GM23248 (cell line): ENCODE data around the gene ZP4. TPM values are rescaled to one million over a fixed set of nuclear protein-coding genes. Genes with fewer than 3 reads are reported as not detected.
"Not testable (repeated sequence)": the region's sequence is repeated elsewhere in the genome, so short reads cannot be mapped to it uniquely, and the experiment has no call there.

Source experiments
- DNase-seq: peaks from one replicate; pipeline ENCODE4 v3.0.0-alpha.2; 2015
- H2AFZ ChIP-seq: fragments of 200-600 bp; sonication (generic); 2 replicates; pipeline ENCODE4 v1.6.1; 2016; ENCODE audit warnings: antibody characterized with exemption
- H3F3A ChIP-seq: fragments of 200-600 bp; sonication (generic); 2 replicates; pipeline ENCODE4 v1.6.1; 2016; ENCODE audit warnings: mild to moderate bottlenecking, antibody characterized with exemption, mixed run types; ENCODE audit not compliant: insufficient read depth
- H3K27ac ChIP-seq: fragments of 200-600 bp; sonication (generic); 2 replicates; pipeline ENCODE4 v1.5.1; 2016; ENCODE audit warnings: mild to moderate bottlenecking
- H3K27me3 ChIP-seq: fragments of 200-600 bp; sonication (generic); replicated peaks from 2 replicates; pipeline ENCODE4 v1.6.1; 2016; ENCODE audit warnings: mild to moderate bottlenecking; ENCODE audit not compliant: insufficient read depth
- H3K36me3 ChIP-seq: fragments of 200-600 bp; sonication (generic); 2 replicates; pipeline ENCODE4 v1.6.1; 2016; ENCODE audit warnings: low read depth, mild to moderate bottlenecking
- H3K4me1 ChIP-seq: fragments of 200-600 bp; sonication (generic); 2 replicates; pipeline ENCODE4 v1.6.1; 2016; ENCODE audit warnings: mild to moderate bottlenecking; ENCODE audit not compliant: insufficient read depth
- H3K4me2 ChIP-seq: fragments of 200-600 bp; sonication (generic); one replicate; pipeline ENCODE4 v1.6.1; 2016; ENCODE audit warnings: mild to moderate bottlenecking; ENCODE audit not compliant: unreplicated experiment
- H3K4me3 ChIP-seq: fragments of 200-600 bp; sonication (generic); 2 replicates; pipeline ENCODE4 v1.5.1; 2016; ENCODE audit warnings: mild to moderate bottlenecking
- H3K79me2 ChIP-seq: fragments of 200-600 bp; sonication (generic); 2 replicates; pipeline ENCODE4 v1.6.1; 2016; ENCODE audit warnings: mild to moderate bottlenecking; ENCODE audit not compliant: insufficient read depth
- H3K9ac ChIP-seq: fragments of 200-600 bp; sonication (generic); 2 replicates; pipeline ENCODE4 v1.6.1; 2016; ENCODE audit warnings: mild to moderate bottlenecking
- H3K9me2 ChIP-seq: fragments of 200-600 bp; sonication (generic); 2 replicates; pipeline ENCODE4 v1.6.1; 2016; ENCODE audit warnings: mixed run types, mild to moderate bottlenecking, moderate library complexity; ENCODE audit not compliant: insufficient read depth
- H3K9me3 ChIP-seq: fragments of 200-600 bp; sonication (generic); one replicate; pipeline ENCODE4 v1.6.1; 2017; ENCODE audit warnings: low read depth
- H4K20me1 ChIP-seq: fragments of 200-600 bp; sonication (generic); 2 replicates; pipeline ENCODE4 v1.6.0; 2016; ENCODE audit not compliant: insufficient read depth
- EZH2 ChIP-seq: fragments of 200-600 bp; sonication (generic); IDR thresholded peaks from 2 replicates; pipeline ENCODE4 v1.6.1; 2018; ENCODE audit warnings: antibody characterized with exemption, mild to moderate bottlenecking; ENCODE audit not compliant: insufficient read depth, poor library complexity, severe bottlenecking
- EZH2phosphoT487 ChIP-seq: fragments of 200-600 bp; sonication (generic); IDR thresholded peaks from 2 replicates; pipeline ENCODE4 v1.6.1; 2018; ENCODE audit warnings: antibody characterized with exemption, moderate library complexity, mild to moderate bottlenecking, low read depth; ENCODE audit not compliant: insufficient read depth
- WGBS, 2 experiments: methylation state at CpG; one replicate each; pipeline ENCODE4 v1.1.6; 2015 to 2017; ENCODE audit warnings: low lambda C conversion rate in 2 of 2, low coverage in 1 of 2; ENCODE audit errors: missing lambda C conversion rate in 2 of 2; 5-methylcytosine and 5-hydroxymethylcytosine counted together
- in situ Hi-C: fragments of 300-500 bp; cut with MboI; formaldehyde crosslinking; loops from 2 replicates; pipeline ENCODE4 v1.15.0; 2020
- polyA plus RNA-seq: library from polyadenylated mRNA; unstranded; fragments of >200 nt; fragmentation: Nextera tagmentation; extraction: Ambion mirVana; gene quantifications from 2 replicates; pipeline ENCODE4 v1.2.1, GENCODE V29; 2016
- total RNA-seq: library from RNA; depleted of rRNA; stranded (reverse); fragments of >200 nt; shearing (Covaris generic); gene quantifications from 2 replicates; pipeline ENCODE4 v1.2.3, GENCODE V29; 2014

ZP4 gene
- total and polyA plus RNA-seq, 2 experiments from 2014 or later, result not detected

- Histone ChIP-seq H3K4me3 (no peak overlapping the region), H3K9me2 (no peaks in the 10 kb centered on the region), H2AFZ (no peak overlapping the region), H4K20me1 (no peaks in the 10 kb centered on the region), H3F3A (no peaks in the 10 kb centered on the region), H3K9ac (no peak overlapping the region), H3K27me3 (no peaks in the 10 kb centered on the region), H3K36me3 (no peaks in the 10 kb centered on the region), H3K79me2 (no peaks in the 10 kb centered on the region), H3K9me3 (no peaks in the 10 kb centered on the region), H3K27ac (no peak overlapping the region), H3K4me2 (no peak overlapping the region), H3K4me1 (no peaks in the 10 kb centered on the region)
- no peak for TF ChIP-seq EZH2
- TF ChIP-seq EZH2phosphoT487, result no peak
- no peak for DNase-seq
- in situ Hi-C loops, result no loop called here
- WGBS, 2 experiments, result 22 to 27% methylated on average over 4 of the region's 4 CpGs
Measured at GRCh38 chr1:237858992-237859391, 31.7 kb downstream of the ZP4 start.

GRCh38 chr1:237857455-237857854, 33.3 kb downstream of the ZP4 start:
- Histone ChIP-seq H3F3A (no peaks in the 10 kb centered on the region), H2AFZ (no peak overlapping the region), H4K20me1 (no peaks in the 10 kb centered on the region), H3K27me3 (no peaks in the 10 kb centered on the region), H3K4me3 (no peak overlapping the region), H3K79me2 (no peaks in the 10 kb centered on the region), H3K9ac (no peak overlapping the region), H3K36me3 (no peaks in the 10 kb centered on the region), H3K9me3 (no peaks in the 10 kb centered on the region), H3K9me2 (no peaks in the 10 kb centered on the region), H3K4me1 (no peaks in the 10 kb centered on the region), H3K4me2 (no peak overlapping the region), H3K27ac (no peak overlapping the region)
- WGBS, 2 experiments, result 53 to 57% methylated on average over 7 of the region's 7 CpGs
- no peak for DNase-seq
- TF ChIP-seq EZH2, result no peak
- TF ChIP-seq EZH2phosphoT487, result no peak
- in situ Hi-C loops, result no loop called here

- DNase-seq, result no peak
- no peaks in the 10 kb centered on the region for H3K9me2 ChIP-seq
- no peaks in the 10 kb centered on the region for H4K20me1 ChIP-seq
- H3K4me2 ChIP-seq, result no peak overlapping the region
- no peak overlapping the region for H2AFZ ChIP-seq
- H3K36me3 ChIP-seq, result no peaks in the 10 kb centered on the region
- no peak overlapping the region for H3K9ac ChIP-seq
- H3K27me3 ChIP-seq, result no peaks in the 10 kb centered on the region
- 51 to 56% methylated on average over 3 of the region's 3 CpGs for WGBS, 2 experiments
- H3K27ac ChIP-seq, result no peak overlapping the region
- in situ Hi-C loops, result no loop called here
- H3K9me3 ChIP-seq, result no peaks in the 10 kb centered on the region
- no peak overlapping the region for H3K4me3 ChIP-seq
- H3K79me2 ChIP-seq, result no peaks in the 10 kb centered on the region
- no peak for TF ChIP-seq EZH2phosphoT487
- TF ChIP-seq EZH2, result no peak
- no peaks in the 10 kb centered on the region for H3K4me1 ChIP-seq
- H3F3A ChIP-seq, result no peaks in the 10 kb centered on the region
Measured at GRCh38 chr1:237852342-237852741, 38.4 kb downstream of the ZP4 start.

- no peak overlapping the region for H3K9ac ChIP-seq
- no peaks in the 10 kb centered on the region for H3K27me3 ChIP-seq
- 9 to 12% methylated on average over 6 of the region's 6 CpGs for WGBS, 2 experiments
- TF ChIP-seq EZH2phosphoT487, result no peak
- TF ChIP-seq EZH2, result no peak
- H3K4me2 ChIP-seq, result no peak overlapping the region
- H3K4me3 ChIP-seq, result no peak overlapping the region
- no peaks in the 10 kb centered on the region for H3K79me2 ChIP-seq
- H3K9me2 ChIP-seq, result no peaks in the 10 kb centered on the region
- DNase-seq, result peak; percentile 36
- no peaks in the 10 kb centered on the region for H3K4me1 ChIP-seq
- H3K27ac ChIP-seq, result no peak overlapping the region
- H3F3A ChIP-seq, result no peaks in the 10 kb centered on the region
- H3K9me3 ChIP-seq, result no peaks in the 10 kb centered on the region
- in situ Hi-C loops, result no loop called here
- no peaks in the 10 kb centered on the region for H4K20me1 ChIP-seq
- H3K36me3 ChIP-seq, result no peaks in the 10 kb centered on the region
- H2AFZ ChIP-seq, result no peak overlapping the region
Measured at GRCh38 chr1:237851210-237851845, 39.4 kb downstream of the ZP4 start.

GRCh38 chr1:237843516-237843915, 47.2 kb downstream of the ZP4 start:
- H3K4me3 ChIP-seq, H3F3A ChIP-seq, H3K79me2 ChIP-seq, H3K27me3 ChIP-seq, H3K9me3 ChIP-seq, H3K9ac ChIP-seq, DNase-seq, H3K4me1 ChIP-seq, H4K20me1 ChIP-seq, H3K36me3 ChIP-seq, H3K4me2 ChIP-seq, H3K27ac ChIP-seq, in situ Hi-C loops, H2AFZ ChIP-seq, H3K9me2 ChIP-seq: not testable (repeated sequence)
- 8 to 19% methylated on average over 3 of the region's 3 CpGs for WGBS, 2 experiments
